ENCODE results near the gene TDRD10. TPM values are rescaled to one million over a fixed set of nuclear protein-coding genes. Genes with fewer than 3 reads are reported as not detected.

TDRD10 gene
- polyA plus RNA-seq, 1 donor: 1.8 TPM

- no peaks in the 10 kb centered on the region for H3K36me3 ChIP-seq (ENCODE audit: control insufficient read depth, insufficient read depth, low read length)
- 50% methylated on average over 2 of the region's 3 CpGs for WGBS (ENCODE audit: insufficient coverage, low lambda C conversion rate)
- H3K9me3 ChIP-seq (ENCODE audit: control insufficient read depth, low read depth, low read length): no peaks in the 10 kb centered on the region
- H3K27me3 ChIP-seq (ENCODE audit: control insufficient read depth, insufficient read depth, low read length): no peaks in the 10 kb centered on the region
- no peak overlapping the region for H3K4me3 ChIP-seq (ENCODE audit: low read length)
- no peak overlapping the region for H3K27ac ChIP-seq (ENCODE audit: low read length)
- DNase-seq: no peak
- no peaks in the 10 kb centered on the region for H3K4me1 ChIP-seq (ENCODE audit: control insufficient read depth, insufficient read depth, low read length)
These were observed 35.8 kb upstream of the TDRD10 start for GRCh38 chr1:154466206-154466605.

DNA sequence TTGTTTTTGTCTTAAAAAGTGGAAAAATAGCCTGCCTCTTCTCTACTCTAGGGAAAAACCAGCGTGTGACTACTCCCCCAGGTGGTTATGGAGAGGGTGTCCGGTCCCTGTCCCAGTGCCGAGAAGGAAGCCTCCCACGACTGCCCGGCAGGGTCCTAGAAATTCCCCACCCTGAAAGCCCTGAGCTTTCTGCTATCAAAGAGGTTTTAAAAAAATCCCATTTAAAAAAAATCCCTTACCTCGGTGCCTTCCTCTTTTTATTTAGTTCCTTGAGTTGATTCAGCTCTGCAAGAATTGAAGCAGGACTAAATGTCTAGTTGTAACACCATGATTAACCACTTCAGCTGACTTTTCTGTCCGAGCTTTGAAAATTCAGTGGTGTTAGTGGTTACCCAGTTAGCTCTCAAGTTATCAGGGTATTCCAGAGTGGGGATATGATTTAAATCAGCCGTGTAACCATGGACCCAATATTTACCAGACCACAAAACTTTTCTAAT lies 35.0 kb upstream of the TDRD10 start:
- no peak for DNase-seq
- Histone ChIP-seq H3K4me3 (ENCODE audit: low read length) (no peak overlapping the region), H3K4me1 (ENCODE audit: control insufficient read depth, insufficient read depth, low read length) (no peaks in the 10 kb centered on the region), H3K27ac (ENCODE audit: low read length) (no peak overlapping the region), H3K36me3 (ENCODE audit: control insufficient read depth, insufficient read depth, low read length) (no peaks in the 10 kb centered on the region), H3K27me3 (ENCODE audit: control insufficient read depth, insufficient read depth, low read length) (no peaks in the 10 kb centered on the region), H3K9me3 (ENCODE audit: control insufficient read depth, low read depth, low read length) (no peaks in the 10 kb centered on the region)
- WGBS (ENCODE audit: insufficient coverage, low lambda C conversion rate): 60% methylated on average over 1 of the region's 8 CpGs

DNA sequence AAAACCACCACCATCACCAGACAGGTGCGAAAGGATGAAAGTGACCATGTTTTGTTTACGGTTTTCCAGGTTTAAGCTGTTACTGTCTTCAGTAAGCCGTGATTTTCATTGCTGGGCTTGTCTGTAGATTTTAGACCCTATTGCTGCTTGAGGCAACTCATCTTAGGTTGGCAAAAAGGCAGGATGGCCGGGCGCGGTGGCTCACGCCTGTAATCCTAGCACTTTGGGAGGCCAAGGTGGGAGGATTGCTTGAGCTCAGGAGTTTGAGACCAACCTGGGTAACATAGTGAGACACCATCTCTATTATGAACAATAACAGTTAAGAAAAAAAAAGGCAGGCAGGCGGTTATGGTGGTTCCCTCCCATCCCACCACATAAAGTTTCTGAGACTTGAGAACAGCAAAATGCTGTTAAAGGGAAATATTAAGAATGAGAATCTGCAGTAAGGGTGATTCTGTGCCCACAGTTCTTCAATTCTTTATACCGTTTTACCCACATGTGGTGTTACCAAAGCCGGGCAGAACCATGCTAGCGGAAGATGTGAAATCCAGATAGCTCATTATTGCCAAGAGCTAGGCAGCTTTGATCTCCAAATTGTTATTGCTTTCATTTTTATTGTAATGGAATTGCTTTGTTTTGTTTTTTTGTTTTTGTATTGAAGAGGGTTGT lies 34.5 kb upstream of the TDRD10 start:
- WGBS (ENCODE audit: insufficient coverage, low lambda C conversion rate): 92% methylated on average over 3 of the region's 11 CpGs

DNA sequence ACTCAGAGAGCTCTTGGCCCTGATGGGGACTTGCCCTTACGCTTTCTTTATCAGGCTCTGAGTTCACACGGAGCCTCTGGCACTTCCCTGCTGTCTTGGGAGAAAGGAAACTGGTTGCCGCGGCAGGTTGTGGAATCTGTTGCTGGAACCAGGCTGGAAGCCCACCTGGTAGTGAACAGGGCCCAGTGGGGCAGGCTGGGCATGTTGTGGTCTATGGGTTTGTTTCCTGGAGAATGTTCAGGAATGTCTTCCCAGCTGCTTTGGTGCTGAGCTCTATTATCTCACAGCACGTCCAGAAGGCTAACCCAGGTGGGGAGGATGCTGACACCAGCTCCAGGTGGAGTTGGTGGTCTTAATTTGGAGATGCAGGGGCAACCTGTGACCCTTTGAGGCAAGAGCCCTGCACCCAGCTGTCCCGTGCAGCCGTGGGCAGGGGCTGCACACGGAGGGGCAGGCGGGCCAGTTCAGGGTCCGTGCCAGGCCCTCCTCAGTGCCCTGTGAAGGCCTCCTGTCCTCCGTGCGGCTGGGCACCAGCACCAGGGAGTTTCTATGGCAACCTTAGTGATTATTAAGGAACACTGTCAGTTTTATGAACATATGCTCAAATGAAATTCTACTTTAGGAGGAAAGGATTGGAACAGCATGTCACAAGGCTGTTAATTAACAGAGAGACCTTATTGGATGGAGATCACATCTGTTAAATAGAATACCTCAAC lies 33.3 kb upstream of the TDRD10 start:
- Histone ChIP-seq H3K27me3 (ENCODE audit: control insufficient read depth, insufficient read depth, low read length) (no peaks in the 10 kb centered on the region), H3K9me3 (ENCODE audit: control insufficient read depth, low read depth, low read length) (no peaks in the 10 kb centered on the region), H3K27ac (ENCODE audit: low read length) (no peak overlapping the region), H3K4me1 (ENCODE audit: control insufficient read depth, insufficient read depth, low read length) (no peaks in the 10 kb centered on the region), H3K4me3 (ENCODE audit: low read length) (no peak overlapping the region), H3K36me3 (ENCODE audit: control insufficient read depth, insufficient read depth, low read length) (no peaks in the 10 kb centered on the region)
- no peak for DNase-seq
- no CpG with 5 or more reads among the region's 12 CpGs for WGBS (ENCODE audit: insufficient coverage, low lambda C conversion rate)

More for the DNA sequence above, 34.5 kb upstream of the TDRD10 start:
- H3K27me3 ChIP-seq (ENCODE audit: control insufficient read depth, insufficient read depth, low read length): no peaks in the 10 kb centered on the region
- H3K27ac ChIP-seq (ENCODE audit: low read length): no peak overlapping the region
- no peak for DNase-seq
- H3K4me3 ChIP-seq (ENCODE audit: low read length): no peak overlapping the region
- H3K9me3 ChIP-seq (ENCODE audit: control insufficient read depth, low read depth, low read length): no peaks in the 10 kb centered on the region
- H3K4me1 ChIP-seq (ENCODE audit: control insufficient read depth, insufficient read depth, low read length): no peaks in the 10 kb centered on the region
- no peaks in the 10 kb centered on the region for H3K36me3 ChIP-seq (ENCODE audit: control insufficient read depth, insufficient read depth, low read length)

GRCh38 chr1:154469844-154470560 lies 32.0 kb upstream of the TDRD10 start:
- Histone ChIP-seq H3K36me3 (ENCODE audit: control insufficient read depth, insufficient read depth, low read length) (no peaks in the 10 kb centered on the region), H3K27ac (ENCODE audit: low read length) (no peak overlapping the region), H3K4me3 (ENCODE audit: low read length) (no peak overlapping the region), H3K9me3 (ENCODE audit: control insufficient read depth, low read depth, low read length) (no peaks in the 10 kb centered on the region), H3K4me1 (ENCODE audit: control insufficient read depth, insufficient read depth, low read length) (no peaks in the 10 kb centered on the region), H3K27me3 (ENCODE audit: control insufficient read depth, insufficient read depth, low read length) (no peaks in the 10 kb centered on the region)
- DNase-seq: no peak
- no CpG with 5 or more reads among the region's 10 CpGs for WGBS (ENCODE audit: insufficient coverage, low lambda C conversion rate)

GRCh38 chr1:154471304-154471703 lies 30.7 kb upstream of the TDRD10 start:
- no peak overlapping the region for H3K27ac ChIP-seq (ENCODE audit: low read length)
- H3K9me3 ChIP-seq (ENCODE audit: control insufficient read depth, low read depth, low read length): no peaks in the 10 kb centered on the region
- WGBS (ENCODE audit: insufficient coverage, low lambda C conversion rate): no CpG with 5 or more reads among the region's 2 CpGs
- no peaks in the 10 kb centered on the region for H3K4me1 ChIP-seq (ENCODE audit: control insufficient read depth, insufficient read depth, low read length)
- no peaks in the 10 kb centered on the region for H3K36me3 ChIP-seq (ENCODE audit: control insufficient read depth, insufficient read depth, low read length)
- DNase-seq: peak in 1 of 2 donors; percentile 46
- no peaks in the 10 kb centered on the region for H3K27me3 ChIP-seq (ENCODE audit: control insufficient read depth, insufficient read depth, low read length)
- no peak overlapping the region for H3K4me3 ChIP-seq (ENCODE audit: low read length)

DNA sequence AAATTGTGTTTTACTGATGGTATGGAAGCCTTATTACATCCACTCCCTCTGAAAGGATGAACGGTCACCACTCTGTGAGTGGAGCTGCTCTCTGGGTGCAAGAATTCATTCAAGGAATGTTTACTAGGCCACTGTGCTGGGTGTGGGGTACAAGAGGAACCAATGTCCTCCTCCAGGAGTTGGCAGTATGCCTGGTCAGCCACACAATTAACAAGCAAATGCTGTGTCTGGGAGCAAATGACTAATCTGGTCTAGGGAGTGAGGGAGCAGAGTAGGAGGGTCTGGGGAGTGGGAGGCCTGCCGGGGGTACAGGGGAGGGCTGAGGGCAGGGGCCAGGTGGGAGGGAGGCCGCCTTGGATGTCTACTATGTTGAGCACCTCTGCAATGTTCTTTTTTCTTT lies 27.2 kb upstream of the TDRD10 start:
- H3K4me1 ChIP-seq (ENCODE audit: control insufficient read depth, insufficient read depth, low read length): no peaks in the 10 kb centered on the region
- whole genome bisulfite sequencing (ENCODE audit: insufficient coverage, low lambda C conversion rate): no CpG with 5 or more reads among the region's 3 CpGs

GRCh38 chr1:154476791-154477190 lies 25.2 kb upstream of the TDRD10 start:
- no peaks in the 10 kb centered on the region for H3K9me3 ChIP-seq (ENCODE audit: control insufficient read depth, low read depth, low read length)
- WGBS (ENCODE audit: insufficient coverage, low lambda C conversion rate): no CpG with 5 or more reads among the region's 1 CpG
- H3K27ac ChIP-seq (ENCODE audit: low read length): no peak overlapping the region
- no peaks in the 10 kb centered on the region for H3K27me3 ChIP-seq (ENCODE audit: control insufficient read depth, insufficient read depth, low read length)
- no peaks in the 10 kb centered on the region for H3K4me1 ChIP-seq (ENCODE audit: control insufficient read depth, insufficient read depth, low read length)
- no peak for DNase-seq
- no peaks in the 10 kb centered on the region for H3K36me3 ChIP-seq (ENCODE audit: control insufficient read depth, insufficient read depth, low read length)
- no peak overlapping the region for H3K4me3 ChIP-seq (ENCODE audit: low read length)

More for the DNA sequence above, 27.2 kb upstream of the TDRD10 start:
- no peaks in the 10 kb centered on the region for H3K36me3 ChIP-seq (ENCODE audit: control insufficient read depth, insufficient read depth, low read length)
- no peak overlapping the region for H3K27ac ChIP-seq (ENCODE audit: low read length)
- DNase-seq: no peak
- H3K27me3 ChIP-seq (ENCODE audit: control insufficient read depth, insufficient read depth, low read length): no peaks in the 10 kb centered on the region
- no peak overlapping the region for H3K4me3 ChIP-seq (ENCODE audit: low read length)
- H3K9me3 ChIP-seq (ENCODE audit: control insufficient read depth, low read depth, low read length): no peaks in the 10 kb centered on the region

DNA sequence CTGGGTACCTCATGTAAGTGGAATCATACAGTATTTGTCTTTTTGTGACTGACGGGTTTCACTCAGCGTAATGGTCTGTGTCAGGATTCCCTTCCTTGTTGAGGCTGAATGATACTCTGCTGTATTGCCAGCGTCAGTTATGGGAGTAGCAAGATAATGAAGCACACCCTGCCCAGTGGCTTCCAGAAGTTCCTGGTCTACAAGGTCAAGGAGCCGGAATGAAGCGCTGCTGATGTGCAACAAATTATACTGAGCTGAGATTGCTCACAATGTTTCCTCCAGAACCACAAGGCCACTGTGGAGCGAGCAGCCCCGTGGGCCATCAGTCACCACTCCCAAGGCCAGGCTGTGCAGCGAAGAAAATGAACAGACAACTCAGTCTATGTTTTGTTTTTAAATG lies 24.0 kb upstream of the TDRD10 start:
- WGBS (ENCODE audit: insufficient coverage, low lambda C conversion rate): no CpG with 5 or more reads among the region's 8 CpGs
- H3K27ac ChIP-seq (ENCODE audit: low read length): no peak overlapping the region
- no peaks in the 10 kb centered on the region for H3K27me3 ChIP-seq (ENCODE audit: control insufficient read depth, insufficient read depth, low read length)
- no peak overlapping the region for H3K4me3 ChIP-seq (ENCODE audit: low read length)
- no peaks in the 10 kb centered on the region for H3K9me3 ChIP-seq (ENCODE audit: control insufficient read depth, low read depth, low read length)
- no peaks in the 10 kb centered on the region for H3K36me3 ChIP-seq (ENCODE audit: control insufficient read depth, insufficient read depth, low read length)
- H3K4me1 ChIP-seq (ENCODE audit: control insufficient read depth, insufficient read depth, low read length): no peaks in the 10 kb centered on the region
- DNase-seq: peak in 1 of 2 donors; percentile 71

DNA sequence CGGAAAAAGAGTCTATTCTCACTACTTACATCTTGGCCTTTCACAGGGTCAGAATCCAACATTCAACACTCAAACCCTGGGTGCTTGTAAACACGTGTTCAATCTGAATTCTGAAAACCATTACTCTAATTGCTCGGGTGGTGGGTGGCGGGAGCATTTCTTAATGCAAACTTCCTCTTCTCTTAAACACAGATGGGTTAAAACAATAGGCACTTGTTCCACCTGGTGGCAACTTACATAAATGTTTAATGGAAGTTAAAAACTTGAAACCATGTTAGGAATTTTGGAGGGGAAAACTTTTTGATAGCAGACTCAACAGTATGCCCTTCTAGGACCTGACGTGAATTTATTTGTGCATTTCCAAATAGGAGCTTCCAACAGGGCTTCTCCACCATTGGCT lies 23.4 kb upstream of the TDRD10 start:
- H3K36me3 ChIP-seq (ENCODE audit: control insufficient read depth, insufficient read depth, low read length): no peaks in the 10 kb centered on the region
- H3K4me1 ChIP-seq (ENCODE audit: control insufficient read depth, insufficient read depth, low read length): no peaks in the 10 kb centered on the region
- DNase-seq: peak in 1 of 2 donors; percentile 25
- H3K9me3 ChIP-seq (ENCODE audit: control insufficient read depth, low read depth, low read length): no peaks in the 10 kb centered on the region
- no peak overlapping the region for H3K27ac ChIP-seq (ENCODE audit: low read length)
- no peaks in the 10 kb centered on the region for H3K27me3 ChIP-seq (ENCODE audit: control insufficient read depth, insufficient read depth, low read length)
- no peak overlapping the region for H3K4me3 ChIP-seq (ENCODE audit: low read length)
- WGBS (ENCODE audit: insufficient coverage, low lambda C conversion rate): no CpG with 5 or more reads among the region's 5 CpGs
